ENCODE data around the gene KANK2.

KANK2 gene

DNA sequence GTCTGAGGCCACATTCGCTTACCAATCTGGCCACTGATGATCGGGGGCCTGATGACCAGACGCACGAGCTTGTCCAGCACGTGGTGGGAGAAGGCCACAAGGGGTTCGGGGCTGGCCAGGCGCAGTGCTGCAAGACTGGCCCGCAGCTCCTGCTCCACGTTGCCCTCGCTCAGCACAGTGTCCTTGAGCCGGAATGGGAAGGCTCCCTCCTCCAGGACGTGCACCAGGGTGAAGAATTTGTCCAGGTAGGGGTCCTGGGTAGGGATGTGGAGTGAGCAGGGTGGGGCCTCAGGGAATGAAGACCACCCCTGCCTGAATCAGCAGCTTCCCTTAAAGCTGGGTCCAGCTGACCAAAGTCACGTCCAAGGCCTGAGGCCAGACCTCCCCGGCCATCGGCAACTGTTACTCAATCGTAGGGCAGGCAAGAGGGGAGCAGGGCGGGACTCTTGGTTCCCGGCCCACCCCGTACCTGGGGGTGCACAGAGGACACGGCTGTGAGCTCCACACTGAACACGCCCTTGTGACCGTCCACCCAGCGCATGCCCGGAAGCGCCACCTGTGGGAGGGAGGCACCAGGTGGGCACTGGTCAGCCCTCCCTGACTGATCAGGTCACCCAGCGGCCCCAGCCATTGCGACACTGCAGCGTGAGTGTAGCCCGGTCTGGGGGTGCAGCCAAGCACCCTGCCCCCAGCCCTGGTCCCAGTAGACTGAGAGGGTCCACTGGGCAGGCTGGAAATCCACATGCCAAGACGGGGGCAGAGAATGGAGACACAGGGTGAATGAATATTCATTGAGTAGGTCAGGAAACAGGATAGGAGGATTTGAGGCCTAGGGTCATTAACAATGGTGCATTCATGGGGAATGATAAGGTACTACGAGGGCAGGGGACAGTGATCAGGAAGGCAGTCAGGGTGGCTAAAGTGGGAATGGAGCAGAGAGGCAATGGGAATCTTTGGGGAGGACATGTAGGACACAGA lies 39.3 kb upstream of the KANK2 start:
- H3K9me3 Mint-ChIP-seq = peaks cover 16% of the 10 kb centered on the region
- H3K27me3 Mint-ChIP-seq = peaks cover 16% of the 10 kb centered on the region
- intact Hi-C loops (cut with micrococcal nuclease) = no loop called here
- no peak overlapping the region for H3K4me3 Mint-ChIP-seq
- no peaks in the 10 kb centered on the region for H3K36me3 Mint-ChIP-seq (ENCODE audit: low read depth)
- no peak overlapping the region for H3K27ac Mint-ChIP-seq
- no peaks in the 10 kb centered on the region for H3K4me1 Mint-ChIP-seq (ENCODE audit: low read depth)

DNA sequence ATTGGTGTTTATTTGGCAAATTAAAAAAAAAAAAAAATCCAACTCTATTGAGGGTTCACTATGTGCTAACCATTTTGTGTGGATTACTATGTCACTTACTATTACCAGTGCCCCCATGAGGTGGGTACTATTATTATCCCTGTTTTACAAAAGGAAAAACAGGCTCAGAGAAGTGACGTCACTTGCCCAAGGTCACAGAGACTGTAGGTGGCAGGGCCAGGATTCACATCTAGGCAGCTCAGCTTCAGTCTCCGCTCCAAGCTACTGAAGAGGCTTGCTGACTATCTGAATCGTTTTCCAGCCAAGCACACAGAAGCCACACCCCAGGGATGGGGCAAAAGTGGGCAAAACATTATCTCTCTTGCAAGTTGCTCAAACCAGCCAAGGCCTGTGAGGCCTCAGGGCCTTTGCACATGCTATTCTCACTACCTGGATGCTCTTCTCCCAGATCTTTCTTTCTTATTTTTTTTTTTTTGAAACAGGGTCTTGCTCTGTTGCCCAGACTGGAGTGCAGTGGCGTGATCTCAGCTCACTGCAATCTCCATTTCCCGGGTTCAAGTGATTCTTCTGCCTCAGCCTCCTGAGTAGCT lies 37.2 kb upstream of the KANK2 start:
- Mint-ChIP-seq H3K27ac (no peak overlapping the region), H3K4me3 (no peak overlapping the region), H3K9me3 (peaks cover 16% of the 10 kb centered on the region), H3K27me3 (peaks cover 10% of the 10 kb centered on the region), H3K4me1 (ENCODE audit: low read depth) (no peaks in the 10 kb centered on the region), H3K36me3 (ENCODE audit: low read depth) (no peaks in the 10 kb centered on the region)
- intact Hi-C loops (cut with micrococcal nuclease) = no loop called here

DNA sequence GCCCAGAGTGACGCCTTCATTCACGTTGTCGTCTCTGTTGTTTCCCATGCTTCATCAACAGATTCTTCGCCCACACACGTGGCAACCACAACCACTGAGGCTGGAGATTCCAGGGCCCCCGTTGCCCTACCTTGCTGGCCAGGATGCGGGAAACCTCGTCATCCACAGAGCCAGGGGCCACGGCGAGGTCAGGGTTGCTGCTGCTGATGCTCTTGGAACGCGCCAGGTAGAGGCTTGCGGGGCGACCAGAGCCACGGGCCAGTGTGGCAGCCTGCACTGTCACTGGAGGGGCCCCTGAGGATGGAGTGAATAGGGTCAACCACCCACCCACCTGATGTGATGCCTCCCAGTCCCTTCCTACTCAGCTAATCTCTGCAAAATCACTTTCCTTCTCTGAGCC lies 35.7 kb upstream of the KANK2 start:
- no peaks in the 10 kb centered on the region for H3K4me1 Mint-ChIP-seq (ENCODE audit: low read depth)
- peaks cover 8% of the 10 kb centered on the region for H3K27me3 Mint-ChIP-seq
- peaks cover 3% of the 10 kb centered on the region for H3K9me3 Mint-ChIP-seq
- no peak overlapping the region for H3K4me3 Mint-ChIP-seq
- no peak overlapping the region for H3K27ac Mint-ChIP-seq
- intact Hi-C loops (cut with micrococcal nuclease) = no loop called here
- no peaks in the 10 kb centered on the region for H3K36me3 Mint-ChIP-seq (ENCODE audit: low read depth)

DNA sequence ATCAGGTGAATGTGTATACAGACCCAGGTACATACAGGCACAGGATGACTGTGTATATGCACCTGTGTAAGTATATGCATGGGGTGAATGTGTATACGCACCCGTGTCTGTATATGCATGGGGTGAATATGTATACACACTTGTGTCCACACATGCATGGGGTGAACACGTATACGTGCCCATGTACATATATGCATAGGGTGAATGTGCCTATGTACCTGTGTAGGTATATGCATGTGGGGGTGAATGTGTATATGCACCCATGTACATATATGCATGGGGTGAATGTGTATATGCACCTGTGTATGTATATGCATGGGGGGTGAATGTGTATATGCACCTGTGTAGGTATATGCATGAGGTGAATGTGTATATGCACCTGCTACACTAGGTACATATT lies 35.2 kb upstream of the KANK2 start:
- intact Hi-C loops (cut with micrococcal nuclease) = no loop called here
- no peaks in the 10 kb centered on the region for H3K4me1 Mint-ChIP-seq (ENCODE audit: low read depth)
- no peaks in the 10 kb centered on the region for H3K9me3 Mint-ChIP-seq
- H3K27ac Mint-ChIP-seq = no peak overlapping the region
- H3K4me3 Mint-ChIP-seq = no peak overlapping the region
- H3K27me3 Mint-ChIP-seq = peaks cover 5% of the 10 kb centered on the region
- no peaks in the 10 kb centered on the region for H3K36me3 Mint-ChIP-seq (ENCODE audit: low read depth)

DNA sequence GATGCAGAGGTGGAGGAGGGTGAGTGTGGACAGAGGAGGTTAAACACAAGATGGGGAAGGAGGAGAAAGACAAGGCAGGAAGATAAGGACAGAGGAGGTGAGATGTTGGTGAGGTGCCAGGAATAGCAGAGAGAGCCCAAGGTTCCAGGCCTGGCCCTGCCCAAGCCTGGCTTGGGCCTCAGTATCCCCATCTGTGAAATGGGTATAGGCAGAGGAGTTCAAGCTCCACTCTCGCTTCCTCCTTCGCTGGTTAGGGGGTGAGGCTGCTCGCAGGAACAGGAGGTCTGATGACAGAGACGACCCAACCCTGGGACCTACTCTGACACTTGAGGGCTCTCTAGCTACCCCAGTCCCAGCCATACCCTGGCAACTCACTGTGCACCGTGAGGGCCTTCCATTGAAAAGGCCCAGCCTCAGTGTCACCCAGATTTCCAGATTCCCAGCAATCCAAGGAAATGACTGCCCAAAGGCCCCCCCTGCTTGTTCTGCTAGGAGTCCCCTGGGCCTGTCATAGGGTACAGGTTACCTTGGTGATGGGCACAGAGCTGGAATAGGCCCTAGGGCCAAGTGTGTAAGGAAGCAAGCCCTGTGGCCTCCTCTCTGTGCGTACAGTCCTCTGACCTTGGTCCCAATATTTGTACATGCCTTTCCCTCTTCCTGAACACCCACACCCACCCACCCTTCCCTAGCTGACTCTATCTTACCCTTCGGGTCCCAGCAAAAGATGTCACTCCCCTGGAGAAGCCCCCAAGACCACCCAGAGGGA lies 33.5 kb upstream of the KANK2 start:
- H3K4me1 Mint-ChIP-seq (ENCODE audit: low read depth) = peaks cover 5% of the 10 kb centered on the region
- H3K36me3 Mint-ChIP-seq (ENCODE audit: low read depth) = no peaks in the 10 kb centered on the region
- intact Hi-C loops (cut with micrococcal nuclease) = no loop called here
- H3K4me3 Mint-ChIP-seq = no peak overlapping the region
- no peaks in the 10 kb centered on the region for H3K27me3 Mint-ChIP-seq
- H3K9me3 Mint-ChIP-seq = no peaks in the 10 kb centered on the region
- no peak overlapping the region for H3K27ac Mint-ChIP-seq

DNA sequence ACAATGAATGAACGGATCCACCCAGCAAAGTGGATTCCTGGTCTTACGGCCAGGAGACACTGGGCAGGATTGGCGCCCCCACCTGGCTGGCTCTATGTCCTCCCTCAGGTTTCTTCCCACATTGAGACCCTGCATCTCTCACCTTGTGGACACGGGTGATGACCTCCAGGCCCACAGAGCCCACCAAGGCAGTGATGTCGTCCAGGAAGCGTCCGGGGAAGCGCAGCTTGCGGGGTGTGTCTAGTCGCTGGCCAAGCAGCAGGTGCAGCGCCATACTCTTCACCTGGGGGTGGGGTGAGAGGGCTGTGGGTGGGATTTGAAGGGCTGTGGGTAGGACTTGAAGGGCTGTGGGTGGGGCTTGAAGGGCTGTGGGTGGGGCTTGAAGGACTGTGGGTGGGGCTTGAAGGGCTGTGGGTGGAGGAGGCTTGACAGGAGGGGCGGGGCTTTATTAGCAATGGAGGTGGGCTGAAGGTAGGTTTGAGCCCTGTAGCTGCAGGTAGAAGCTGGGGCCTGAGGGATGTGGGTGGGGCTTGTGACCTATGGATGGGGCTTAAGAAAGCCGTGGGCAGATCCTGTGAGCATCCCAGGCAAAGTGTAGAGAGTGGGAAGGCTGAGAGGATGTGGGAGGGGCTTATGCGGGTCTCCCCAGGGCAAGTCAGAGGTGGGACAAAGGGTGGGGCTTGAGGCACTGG lies 30.0 kb upstream of the KANK2 start:
- intact Hi-C loops (cut with micrococcal nuclease) = no loop called here
- no peak overlapping the region for H3K27ac Mint-ChIP-seq

DNA sequence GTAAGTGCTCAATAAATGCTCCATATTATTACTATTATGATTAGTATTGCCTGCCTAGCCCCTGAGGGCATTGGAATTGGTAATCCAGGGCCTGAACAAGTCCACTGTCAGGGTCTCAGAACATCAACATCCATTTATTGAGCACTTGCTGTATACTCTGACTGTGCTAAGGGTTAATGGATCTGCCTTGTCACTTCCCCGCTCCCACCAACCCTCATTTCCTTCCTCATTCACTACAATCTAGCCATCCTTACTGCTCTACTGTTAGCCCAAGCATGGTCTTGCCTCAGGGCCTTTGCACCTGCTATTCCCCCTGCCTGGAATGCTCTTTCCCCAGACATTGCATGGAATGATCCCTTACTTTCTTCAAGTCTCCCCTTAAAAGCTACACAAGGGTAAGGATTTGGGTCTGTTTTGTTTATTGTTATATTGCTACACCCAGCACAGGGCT lies 29.4 kb upstream of the KANK2 start:
- Mint-ChIP-seq H3K27me3 (no peaks in the 10 kb centered on the region), H3K9me3 (peaks cover 3% of the 10 kb centered on the region)
- intact Hi-C loops (cut with micrococcal nuclease) = no loop called here

More for the DNA sequence above, 30.0 kb upstream of the KANK2 start:
- H3K4me3 Mint-ChIP-seq = no peak overlapping the region
- H3K4me1 Mint-ChIP-seq (ENCODE audit: low read depth) = peaks cover 5% of the 10 kb centered on the region
- no peaks in the 10 kb centered on the region for H3K36me3 Mint-ChIP-seq (ENCODE audit: low read depth)
- H3K9me3 Mint-ChIP-seq = no peaks in the 10 kb centered on the region
- no peaks in the 10 kb centered on the region for H3K27me3 Mint-ChIP-seq

DNA sequence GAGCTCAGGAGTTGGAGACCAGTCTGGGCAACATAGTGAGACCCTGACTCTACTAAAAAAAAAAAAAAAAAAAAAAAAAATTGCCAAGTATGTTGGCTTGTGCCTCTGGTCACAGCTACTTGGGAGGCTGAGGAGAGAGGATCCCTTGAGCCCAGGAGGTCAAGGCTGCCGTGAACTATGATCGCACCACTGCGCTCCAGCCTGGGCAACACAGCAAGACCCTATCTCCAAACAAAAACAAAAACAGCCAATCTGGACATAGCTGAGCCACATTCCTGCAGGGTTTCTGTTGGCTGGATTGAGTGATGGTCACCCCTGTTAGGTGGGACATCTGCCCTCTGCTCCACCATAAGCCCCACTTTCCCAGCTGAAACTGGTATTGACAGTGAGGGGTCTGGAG lies 28.5 kb upstream of the KANK2 start:
- Mint-ChIP-seq H3K9me3 (peaks cover 12% of the 10 kb centered on the region), H3K4me3 (no peak overlapping the region)

More for the DNA sequence above, 29.4 kb upstream of the KANK2 start:
- Mint-ChIP-seq H3K36me3 (ENCODE audit: low read depth) (no peaks in the 10 kb centered on the region), H3K4me3 (no peak overlapping the region), H3K4me1 (ENCODE audit: low read depth) (peaks cover 5% of the 10 kb centered on the region), H3K27ac (no peak overlapping the region)

DNA sequence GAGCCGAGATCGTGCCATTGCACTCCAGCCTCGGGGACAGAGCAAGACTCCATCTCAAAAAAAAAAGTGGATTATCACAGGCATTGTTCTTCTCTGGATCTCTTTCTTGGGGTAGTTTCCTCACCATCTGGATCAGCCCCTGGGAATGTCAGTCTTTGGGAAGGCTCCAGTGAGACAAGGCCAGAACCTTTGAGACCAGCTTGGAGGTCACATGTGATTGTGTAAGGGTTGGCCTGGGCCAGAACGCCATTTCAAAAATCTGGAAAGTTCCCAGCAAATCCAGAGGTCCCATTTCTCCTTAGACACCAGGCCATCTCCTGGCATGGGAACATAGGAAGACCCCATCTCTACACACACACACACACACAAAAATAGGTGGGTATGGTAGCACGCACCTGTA lies 27.8 kb upstream of the KANK2 start:
- Mint-ChIP-seq H3K9me3 (peaks cover 16% of the 10 kb centered on the region), H3K36me3 (ENCODE audit: low read depth) (no peaks in the 10 kb centered on the region), H3K4me1 (ENCODE audit: low read depth) (peaks cover 5% of the 10 kb centered on the region), H3K4me3 (no peak overlapping the region), H3K27me3 (peaks cover 1% of the 10 kb centered on the region), H3K27ac (no peak overlapping the region)
- intact Hi-C loops (cut with micrococcal nuclease) = no loop called here

More for the DNA sequence above, 28.5 kb upstream of the KANK2 start:
- intact Hi-C loops (cut with micrococcal nuclease) = no loop called here
- Mint-ChIP-seq H3K36me3 (ENCODE audit: low read depth) (no peaks in the 10 kb centered on the region), H3K27ac (no peak overlapping the region), H3K4me1 (ENCODE audit: low read depth) (peaks cover 5% of the 10 kb centered on the region), H3K27me3 (peaks cover 1% of the 10 kb centered on the region)

DNA sequence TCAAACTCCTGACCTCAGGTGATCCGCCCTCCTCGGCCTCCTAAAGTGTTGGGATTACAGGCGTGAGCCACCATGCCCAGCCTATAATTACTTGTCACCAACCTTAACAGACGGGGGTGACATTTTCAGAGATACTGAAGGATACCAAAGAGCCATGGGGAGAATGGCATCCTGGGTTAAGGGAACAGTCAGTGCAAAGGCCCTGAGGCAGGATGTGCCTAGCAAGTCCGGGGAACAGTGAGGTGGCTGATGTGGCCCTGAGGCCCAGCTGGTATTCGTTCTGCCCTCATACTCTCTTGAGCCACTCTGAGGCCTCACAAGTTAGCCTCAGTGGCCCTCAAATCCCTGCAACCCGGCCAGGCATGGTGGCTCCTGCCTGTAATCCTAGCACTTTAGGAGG lies 27.1 kb upstream of the KANK2 start:
- H3K36me3 Mint-ChIP-seq (ENCODE audit: low read depth) = no peaks in the 10 kb centered on the region
- no peak overlapping the region for H3K4me3 Mint-ChIP-seq
- intact Hi-C loops (cut with micrococcal nuclease) = no loop called here
- peaks cover 16% of the 10 kb centered on the region for H3K9me3 Mint-ChIP-seq
- H3K27ac Mint-ChIP-seq = no peak overlapping the region
- peaks cover 1% of the 10 kb centered on the region for H3K27me3 Mint-ChIP-seq
- H3K4me1 Mint-ChIP-seq (ENCODE audit: low read depth) = peaks cover 5% of the 10 kb centered on the region

DNA sequence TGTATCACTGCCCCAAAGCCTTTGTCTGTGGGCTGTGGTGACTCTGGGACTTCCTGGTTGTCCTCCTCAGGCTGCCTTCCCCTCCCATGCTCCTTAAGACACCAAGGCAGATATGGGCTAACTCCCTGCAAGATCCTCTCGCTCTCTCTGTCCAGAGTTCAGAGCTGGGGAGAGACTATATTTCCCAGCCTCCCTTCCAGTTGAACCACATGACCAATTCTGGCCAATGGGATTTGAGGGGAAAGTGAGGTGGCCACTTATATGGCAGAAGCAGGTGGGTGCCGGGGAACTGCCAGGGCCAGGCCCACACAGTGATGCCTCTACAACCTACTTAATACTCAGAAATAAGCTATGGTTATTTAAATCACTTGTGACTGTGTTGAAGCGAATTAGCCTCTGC lies 25.9 kb upstream of the KANK2 start:
- Mint-ChIP-seq H3K27ac (no peak overlapping the region), H3K27me3 (peaks cover 1% of the 10 kb centered on the region), H3K9me3 (peaks cover 16% of the 10 kb centered on the region), H3K4me1 (ENCODE audit: low read depth) (peaks cover 5% of the 10 kb centered on the region), H3K4me3 (no peak overlapping the region), H3K36me3 (ENCODE audit: low read depth) (no peaks in the 10 kb centered on the region)
- intact Hi-C loops (cut with micrococcal nuclease) = no loop called here

DNA sequence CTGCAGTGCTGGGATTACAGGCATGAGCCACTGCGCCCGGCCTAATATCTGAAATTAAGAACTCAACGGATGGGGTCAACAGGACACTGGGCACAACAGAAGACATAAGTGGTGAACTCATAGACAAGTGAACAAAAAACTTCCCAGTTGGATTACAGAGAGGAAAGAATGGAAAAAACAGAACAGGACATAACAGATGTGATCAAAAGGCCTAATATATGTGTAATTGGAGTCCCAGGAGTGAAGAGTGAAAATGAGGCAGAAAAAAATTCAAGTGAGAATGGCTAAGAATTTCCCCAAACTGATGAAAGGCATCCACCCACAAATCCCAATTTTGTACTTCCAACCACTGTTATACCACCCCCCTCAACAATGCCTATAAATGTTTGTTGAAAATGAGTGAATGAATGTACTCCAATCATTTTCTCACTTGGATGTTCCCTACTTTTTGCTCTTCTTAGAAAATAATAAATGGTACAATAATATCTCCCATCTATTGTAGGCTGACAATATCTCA lies 23.8 kb upstream of the KANK2 start:
- intact Hi-C loops (cut with micrococcal nuclease) = no loop called here
- Mint-ChIP-seq H3K27ac (no peak overlapping the region), H3K4me1 (ENCODE audit: low read depth) (no peaks in the 10 kb centered on the region), H3K4me3 (no peak overlapping the region), H3K36me3 (ENCODE audit: low read depth) (no peaks in the 10 kb centered on the region), H3K27me3 (peaks cover 1% of the 10 kb centered on the region), H3K9me3 (peaks cover 16% of the 10 kb centered on the region)

DNA sequence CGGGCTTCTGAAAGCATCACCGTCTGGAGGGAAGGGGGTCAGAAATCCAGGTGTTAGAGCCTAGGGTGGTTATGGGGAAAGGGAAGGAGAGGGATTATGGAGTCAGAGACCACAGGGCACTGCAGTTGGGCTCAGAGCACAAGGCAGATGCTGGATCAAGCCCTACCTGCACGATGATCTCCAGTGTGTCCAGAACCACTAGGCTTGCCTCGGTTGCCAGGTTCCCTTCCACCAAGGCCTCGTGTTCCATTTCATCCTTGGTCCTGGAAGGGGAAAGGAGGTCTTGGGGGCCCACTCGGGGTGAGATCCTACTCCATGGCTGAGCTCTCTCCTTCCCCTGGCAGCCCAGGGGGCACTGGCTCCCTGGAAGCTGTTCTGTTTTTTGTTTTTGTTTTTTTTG lies 17.0 kb upstream of the KANK2 start:
- peaks cover 8% of the 10 kb centered on the region for H3K36me3 Mint-ChIP-seq (ENCODE audit: low read depth)
- peaks cover 9% of the 10 kb centered on the region for H3K9me3 Mint-ChIP-seq
- H3K4me3 Mint-ChIP-seq = no peak overlapping the region
- peaks cover 3% of the 10 kb centered on the region for H3K27me3 Mint-ChIP-seq
- H3K27ac Mint-ChIP-seq = no peak overlapping the region
- peaks cover 12% of the 10 kb centered on the region for H3K4me1 Mint-ChIP-seq (ENCODE audit: low read depth)
- intact Hi-C loops (cut with micrococcal nuclease) = no loop called here

Measured in dendritic cell treated with granulocyte-macrophage colony-stimulating factor and Interleukin-4, amounts not matched to agents 40 ng/mL and 50 ng/mL, for 4 days (primary cell).